Thyroid gland (tissue), 4 donors: Measurements from ENCODE around the gene PLEKHA7. TPM values are rescaled to one million over a fixed set of nuclear protein-coding genes. Genes with fewer than 3 reads are reported as not detected.
A peak's percentile ranks its signal among the peaks of the same experiment; 100 is the strongest.

ENCODE experiments used
- DNase-seq, 2 donors: peaks; one replicate each; pipeline ENCODE4 v3.0.0-alpha.2; 2019
- H3K27ac ChIP-seq, 3 donors: fragments of 200-600 bp; sonication (generic); 1 replicate in 2 of 3; 2 replicates in 1 of 3; pipeline ENCODE4 v1.5.1; 2016 to 2019; ENCODE audit warnings: mild to moderate bottlenecking in 1 of 3, moderate library complexity in 1 of 3
- H3K27me3 ChIP-seq: fragments of 200-600 bp; sonication (generic); one replicate; pipeline ENCODE4 v1.5.1; 2019
- H3K36me3 ChIP-seq, 2 donors: fragments of 200-600 bp; sonication (generic); one replicate each; pipeline ENCODE4 v1.5.1; 2016 to 2019
- H3K4me1 ChIP-seq, 2 donors: fragments of 200-600 bp; sonication (generic); one replicate each; pipeline ENCODE4 v1.5.1; 2017 to 2019
- H3K4me3 ChIP-seq, 3 donors: fragments of 200-600 bp; sonication (generic); replicated peaks in 1 of 3; 1 replicate in 2 of 3; 2 replicates in 1 of 3; pipeline ENCODE4 v1.5.1; 2016; ENCODE audit warnings: mild to moderate bottlenecking in 1 of 3
- H3K9me3 ChIP-seq: fragments of 200-600 bp; sonication (generic); one replicate; pipeline ENCODE4 v1.5.1; 2017
- CTCF ChIP-seq, 6 experiments: fragments of 200-600 bp in 3 of 6; fragments of 450-650 bp in 3 of 6; sonication (generic) in 3 of 6; IDR thresholded peaks; one replicate each; pipeline ENCODE4 v1.5.1; 2016 to 2019; ENCODE audit warnings: antibody characterized with exemption in 6 of 6, mild to moderate bottlenecking in 2 of 6, inconsistent platforms in 1 of 6, moderate library complexity in 1 of 6
- POLR2A ChIP-seq, 2 donors: fragments of 450-650 bp; IDR thresholded peaks; one replicate each; pipeline ENCODE4 v1.6.1; 2017; ENCODE audit warnings: antibody characterized with exemption in 2 of 2, mild to moderate bottlenecking in 2 of 2, moderate library complexity in 1 of 2
- WGBS, 2 donors: methylation state at CpG; one replicate each; pipeline ENCODE4 v1.1.5; 2017; 5-methylcytosine and 5-hydroxymethylcytosine counted together
- intact Hi-C: fragments of 100-400 bp; cut with DNase I; formaldehyde crosslinking; loops from one replicate; pipeline ENCODE4 v1.15.1; 2023
- total RNA-seq, 4 donors: library from RNA; depleted of rRNA; stranded (reverse); fragments of >200 nt; gene quantifications; one replicate each; pipeline ENCODE4 v1.2.3, GENCODE V29; 2016

Gene PLEKHA7
- total RNA-seq, 4 donors from 2014 or later, result 22.5 to 29.0 (median 23.4) TPM

DNA sequence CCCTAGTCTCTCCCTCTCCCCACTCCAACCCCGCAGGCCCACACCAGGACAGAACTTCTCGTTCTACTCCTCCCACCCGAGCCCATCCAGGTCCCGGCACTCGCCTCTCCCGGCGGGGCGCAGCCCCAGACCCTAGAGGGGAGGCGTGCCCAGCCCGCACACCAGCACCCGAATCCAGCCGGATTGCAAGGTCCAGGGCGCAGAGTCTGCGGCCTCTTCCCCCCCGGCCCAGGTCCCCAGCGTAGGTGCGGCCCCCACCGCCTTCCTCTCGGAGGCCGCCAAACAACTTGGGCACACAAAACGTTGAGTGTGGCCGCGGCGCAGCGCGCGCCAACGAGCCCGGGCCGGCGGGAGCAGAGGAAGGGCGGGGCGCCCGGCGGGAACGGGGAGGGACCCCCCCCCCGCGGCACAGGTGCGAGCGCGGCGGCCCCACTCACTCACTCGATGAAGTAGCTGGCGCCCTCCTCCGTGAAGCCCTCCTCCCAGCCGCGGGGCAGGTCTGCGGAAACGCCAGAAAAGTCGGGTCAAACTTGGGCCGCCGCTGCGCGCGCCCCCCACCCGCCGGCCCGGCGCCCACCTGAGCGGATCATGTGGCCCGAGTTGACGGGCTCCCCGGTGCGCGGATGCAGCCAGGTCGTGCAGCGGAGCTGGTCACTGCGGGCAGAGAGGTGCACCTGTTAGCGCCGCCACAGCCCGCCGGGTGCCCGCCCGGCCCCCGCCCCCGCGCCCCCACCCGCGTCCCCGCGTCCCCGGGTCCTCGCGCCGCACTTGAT is 480 bp downstream of the PLEKHA7 start:
- Histone ChIP-seq H3K27ac (peak overlapping the region in 2 of 3 donors; percentile 37 to 62), H3K27me3 (no peaks in the 10 kb centered on the region), H3K9me3 (no peaks in the 10 kb centered on the region), H3K4me3 (peak overlapping the region; percentile 22 to 90 (median 61)), H3K36me3 (no peaks in the 10 kb centered on the region), H3K4me1 (no peaks in the 10 kb centered on the region)
- peak; percentile 29 to 33 for DNase-seq
- intact Hi-C loops, result loop anchor here (10.0 kb wide), 2 partner anchors 61 to 69 kb away; partner anchors contain the start of gene RPS13
- 0 to 1% methylated on average over 18 to 34 of the region's 85 CpGs for WGBS, 2 donors
- TF ChIP-seq CTCF (IDR thresholded peaks at IDR 0.05) (no peak), POLR2A (IDR thresholded peaks at IDR 0.05) (no peak)

DNA sequence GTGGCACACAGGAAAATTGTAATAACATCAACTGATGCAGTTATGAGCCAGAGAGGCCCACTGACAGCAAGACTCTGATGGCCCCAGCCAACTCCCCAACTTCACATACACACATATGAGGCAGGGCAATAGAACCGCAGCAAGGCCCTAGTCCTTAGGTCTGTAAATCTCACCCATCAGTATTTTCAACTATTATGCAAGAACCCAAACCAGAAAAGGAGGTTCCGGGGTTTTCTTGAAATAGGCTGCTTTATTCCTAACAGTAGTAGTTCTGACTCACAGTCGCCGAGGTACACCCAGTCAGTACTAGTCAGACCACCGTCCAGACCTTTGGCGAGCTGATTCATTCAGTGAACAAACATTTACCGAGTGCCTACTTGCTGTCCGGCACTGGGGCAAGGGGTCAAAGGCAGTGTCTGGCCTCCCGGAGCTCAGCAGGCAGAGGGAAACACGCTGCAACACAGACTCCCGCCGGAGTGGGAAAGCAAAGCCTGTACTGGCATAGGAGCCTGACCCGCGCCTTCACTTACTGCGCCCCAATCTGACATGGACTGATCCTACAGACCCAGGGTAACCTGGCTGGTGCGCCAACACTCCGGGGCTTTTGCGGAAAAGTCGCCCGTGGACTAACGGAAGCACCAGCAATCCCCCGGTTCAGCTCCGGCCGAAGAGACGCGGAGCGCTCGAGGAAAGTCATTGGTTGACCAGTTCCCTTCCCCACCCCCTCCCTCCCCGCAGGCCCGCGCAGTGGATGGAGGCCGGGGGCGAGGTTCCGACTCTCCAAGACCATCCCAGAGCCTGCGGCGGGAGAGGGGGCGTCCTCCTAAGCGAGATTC is 1.3 kb downstream of the PLEKHA7 start:
- H3K27ac ChIP-seq, result peak overlapping the region in 2 of 3 donors; percentile 37 to 62
- H3K4me1 ChIP-seq, result peaks cover 0 to 5% of the 10 kb centered on the region in 2 donors
- H3K36me3 ChIP-seq, result no peaks in the 10 kb centered on the region
- no peaks in the 10 kb centered on the region for H3K27me3 ChIP-seq
- H3K4me3 ChIP-seq, result peak overlapping the region; percentile 22 to 90 (median 61)
- intact Hi-C loops, result loop anchor here (10.0 kb wide), 2 partner anchors 62 to 68 kb away; partner anchors contain the start of gene RPS13
- H3K9me3 ChIP-seq, result no peaks in the 10 kb centered on the region
- WGBS, 2 donors, result 27 to 28% methylated on average over 20 to 26 of the region's 38 CpGs
- peak; percentile 59 for DNase-seq
- no peak for TF ChIP-seq POLR2A (IDR thresholded peaks at IDR 0.05)
- no peak for TF ChIP-seq CTCF (IDR thresholded peaks at IDR 0.05)

GRCh38 chr11:17012179-17012578 is 2.0 kb downstream of the PLEKHA7 start:
- WGBS, 2 donors, result 92 to 93% methylated on average over 6 of the region's 6 CpGs
- Histone ChIP-seq H3K9me3 (no peaks in the 10 kb centered on the region), H3K27ac (no peak overlapping the region), H3K4me1 (peaks cover 0 to 7% of the 10 kb centered on the region in 2 donors), H3K36me3 (no peaks in the 10 kb centered on the region), H3K27me3 (no peaks in the 10 kb centered on the region), H3K4me3 (no peak overlapping the region)
- TF ChIP-seq POLR2A (IDR thresholded peaks at IDR 0.05), result no peak
- no peak for TF ChIP-seq CTCF (IDR thresholded peaks at IDR 0.05)
- no peak for DNase-seq
- intact Hi-C loops, result loop anchor here (10.0 kb wide), 2 partner anchors 63 to 67 kb away; partner anchors contain the start of gene RPS13

GRCh38 chr11:17010851-17011420 is 3.3 kb downstream of the PLEKHA7 start:
- 78 to 95% methylated on average over 7 to 8 of the region's 8 CpGs for WGBS, 2 donors
- intact Hi-C loops, result loop anchor here (10.0 kb wide), 2 partner anchors 64 to 66 kb away; partner anchors contain the start of gene RPS13
- TF ChIP-seq POLR2A (IDR thresholded peaks at IDR 0.05) (no peak), CTCF (IDR thresholded peaks at IDR 0.05) (no peak)
- Histone ChIP-seq H3K9me3 (no peaks in the 10 kb centered on the region), H3K4me3 (no peak overlapping the region), H3K4me1 (peaks cover 0 to 7% of the 10 kb centered on the region in 2 donors), H3K27ac (no peak overlapping the region), H3K36me3 (no peaks in the 10 kb centered on the region), H3K27me3 (no peaks in the 10 kb centered on the region)
- no peak for DNase-seq
